ENCODE data around the gene CCDC74B.
"Not testable (repeated sequence)": the region's sequence is repeated elsewhere in the genome, so short reads cannot be mapped to it uniquely, and the experiment has no call there.

- TF ChIP-seq RBBP5 (IDR thresholded peaks at IDR 0.05; ENCODE audit: borderline replicate concordance, low read depth, low read length); CTCF (IDR thresholded peaks at IDR 0.05; ENCODE audit: control extremely low read depth in 1 of 3, insufficient read depth in 1 of 3, low read depth in 1 of 3, low read length in 3 of 3); POLR2A (IDR thresholded peaks at IDR 0.05; ENCODE audit: control extremely low read depth in 1 of 2, low read depth in 2 of 2, low read length in 2 of 2); TAF1 (IDR thresholded peaks at IDR 0.05; ENCODE audit: low read depth, low read length); TEAD4 (IDR thresholded peaks at IDR 0.05; ENCODE audit: low read depth, low read length); POLR2AphosphoS5 (IDR thresholded peaks at IDR 0.05; ENCODE audit: low read depth, low read length): not testable (repeated sequence)
Observed at GRCh38 chr2:130192451-130192850, 47.5 kb upstream of the CCDC74B start.

All from H1 (cell line).